ENCODE results near the gene SDS.

The SDS gene

DNA sequence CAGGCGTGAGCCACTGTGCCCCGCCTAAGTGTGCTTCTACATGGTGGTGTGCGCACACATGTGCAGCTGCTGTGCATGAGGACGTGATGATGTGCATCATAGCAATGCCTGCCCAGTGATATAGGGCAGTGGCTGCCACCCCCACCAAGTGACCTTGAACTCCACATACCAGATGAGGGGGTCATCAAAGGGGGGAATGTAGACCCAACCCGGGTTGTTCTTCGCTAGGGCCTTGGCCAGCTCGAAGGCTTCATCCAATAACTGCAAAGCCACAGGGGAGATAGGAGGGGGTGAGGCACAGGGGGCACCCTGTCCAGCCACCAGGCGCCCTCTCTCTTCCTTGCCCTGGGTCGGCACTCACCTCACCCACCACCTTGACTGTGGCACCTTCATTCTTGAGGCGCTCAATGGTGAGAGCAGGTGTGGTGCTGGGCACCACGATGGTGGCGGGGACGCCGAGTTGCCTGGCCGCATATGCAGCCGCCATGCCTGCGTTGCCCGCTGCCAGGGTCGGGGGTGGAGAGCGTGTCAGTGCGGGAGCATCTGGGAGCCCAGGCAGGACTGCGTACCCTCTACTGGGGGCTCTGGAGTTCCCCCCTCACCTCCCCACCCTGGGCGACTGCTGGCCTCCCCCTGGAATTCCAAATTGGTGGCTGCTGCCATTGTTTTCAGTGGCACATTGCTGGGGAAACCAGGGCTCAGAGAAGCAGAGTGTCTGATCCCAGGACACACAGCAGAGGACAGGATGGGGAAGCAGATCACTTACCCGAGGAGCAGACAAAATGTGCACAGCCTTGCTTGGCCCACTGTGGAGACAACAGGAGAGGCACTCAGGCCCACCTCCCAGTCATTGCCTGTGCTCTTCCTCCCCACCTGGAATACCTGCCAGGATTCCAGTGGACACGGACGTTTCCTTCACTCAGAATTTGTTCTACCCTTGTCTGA, 5.1 kb downstream of the SDS start:
- no peak overlapping the region for H3K27ac ChIP-seq
- TF ChIP-seq, protein P1, sequence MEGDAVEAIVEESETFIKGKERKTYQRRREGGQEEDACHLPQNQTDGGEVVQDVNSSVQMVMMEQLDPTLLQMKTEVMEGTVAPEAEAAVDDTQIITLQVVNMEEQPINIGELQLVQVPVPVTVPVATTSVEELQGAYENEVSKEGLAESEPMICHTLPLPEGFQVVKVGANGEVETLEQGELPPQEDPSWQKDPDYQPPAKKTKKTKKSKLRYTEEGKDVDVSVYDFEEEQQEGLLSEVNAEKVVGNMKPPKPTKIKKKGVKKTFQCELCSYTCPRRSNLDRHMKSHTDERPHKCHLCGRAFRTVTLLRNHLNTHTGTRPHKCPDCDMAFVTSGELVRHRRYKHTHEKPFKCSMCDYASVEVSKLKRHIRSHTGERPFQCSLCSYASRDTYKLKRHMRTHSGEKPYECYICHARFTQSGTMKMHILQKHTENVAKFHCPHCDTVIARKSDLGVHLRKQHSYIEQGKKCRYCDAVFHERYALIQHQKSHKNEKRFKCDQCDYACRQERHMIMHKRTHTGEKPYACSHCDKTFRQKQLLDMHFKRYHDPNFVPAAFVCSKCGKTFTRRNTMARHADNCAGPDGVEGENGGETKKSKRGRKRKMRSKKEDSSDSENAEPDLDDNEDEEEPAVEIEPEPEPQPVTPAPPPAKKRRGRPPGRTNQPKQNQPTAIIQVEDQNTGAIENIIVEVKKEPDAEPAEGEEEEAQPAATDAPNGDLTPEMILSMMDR (IDR thresholded peaks at IDR 0.05) = no peak
- no peak for TF ChIP-seq ZFX (IDR thresholded peaks at IDR 0.05; ENCODE audit: borderline replicate concordance)

DNA sequence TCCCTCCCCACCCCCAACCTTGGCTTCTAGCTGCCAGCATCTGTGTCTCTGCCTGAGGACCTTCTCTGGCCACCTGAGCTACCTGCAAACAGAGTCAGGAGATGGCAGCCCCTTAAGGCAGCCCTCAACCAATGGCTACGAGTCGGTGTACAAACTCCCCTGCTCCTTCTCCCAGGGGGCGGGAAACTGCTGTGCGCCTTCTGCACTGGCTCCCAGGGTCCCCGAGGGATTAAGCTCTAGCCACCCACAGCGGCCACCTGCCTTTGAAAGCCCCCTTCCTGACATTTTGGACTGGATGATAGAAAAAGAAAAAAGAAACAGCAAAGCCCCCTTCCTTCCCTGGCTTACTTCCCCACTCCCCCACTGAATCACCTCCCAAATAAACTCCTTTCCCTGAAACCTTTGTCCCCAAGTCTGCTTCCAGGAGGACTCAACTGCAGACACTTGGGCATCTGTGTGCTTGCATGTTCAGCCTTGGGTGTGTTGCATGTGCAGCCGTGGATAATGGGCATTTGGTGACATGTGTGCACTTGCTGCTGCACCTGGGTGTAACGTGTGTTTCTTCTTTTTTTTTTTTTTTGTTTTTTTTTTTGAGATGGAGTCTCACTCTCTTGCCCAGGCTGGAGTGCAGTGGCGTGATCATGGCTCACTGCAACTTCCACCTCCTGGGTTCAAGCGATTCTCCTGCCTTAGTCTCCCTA, 6.0 kb downstream of the SDS start:
- TF ChIP-seq, protein P1 (IDR thresholded peaks at IDR 0.05) = no peak
- TF ChIP-seq ZFX (IDR thresholded peaks at IDR 0.05; ENCODE audit: borderline replicate concordance) = no peak
- no peak overlapping the region for H3K27ac ChIP-seq

DNA sequence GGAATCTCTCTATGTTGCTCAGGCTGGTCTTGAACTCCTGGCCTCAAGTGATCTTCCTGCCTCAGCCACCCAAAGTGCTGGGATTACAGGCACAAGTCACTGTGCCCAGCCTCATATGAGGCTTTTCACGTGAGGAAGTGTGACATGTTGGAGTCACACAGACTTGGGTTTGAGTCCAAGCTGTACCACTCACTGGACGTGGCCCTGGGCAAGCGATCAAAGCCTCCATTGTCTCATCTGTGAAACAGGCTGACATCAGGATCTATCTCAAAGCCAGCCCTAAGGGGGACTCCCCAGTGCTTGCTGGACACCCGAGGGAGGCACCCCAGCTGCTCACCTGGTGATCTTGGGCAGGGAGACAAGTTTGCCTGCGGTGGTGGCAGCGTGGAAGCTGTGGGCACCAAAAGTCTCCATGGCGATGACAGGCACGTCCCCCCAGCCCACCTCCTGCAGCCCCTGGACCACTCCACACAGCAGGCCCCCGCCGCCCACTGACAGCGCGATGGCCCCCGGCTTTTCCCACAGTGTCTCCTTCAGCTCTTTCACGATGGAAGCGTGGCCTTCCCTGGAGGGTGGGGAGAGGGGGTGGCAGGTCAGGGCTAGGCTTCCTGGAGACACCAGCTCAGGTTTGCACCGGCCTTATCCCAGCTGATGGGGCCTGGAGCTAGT, 6.7 kb downstream of the SDS start:
- no peak for TF ChIP-seq ZFX (IDR thresholded peaks at IDR 0.05; ENCODE audit: borderline replicate concordance)
- TF ChIP-seq, protein P1 (IDR thresholded peaks at IDR 0.05) = no peak
- H3K27ac ChIP-seq = no peak overlapping the region

DNA sequence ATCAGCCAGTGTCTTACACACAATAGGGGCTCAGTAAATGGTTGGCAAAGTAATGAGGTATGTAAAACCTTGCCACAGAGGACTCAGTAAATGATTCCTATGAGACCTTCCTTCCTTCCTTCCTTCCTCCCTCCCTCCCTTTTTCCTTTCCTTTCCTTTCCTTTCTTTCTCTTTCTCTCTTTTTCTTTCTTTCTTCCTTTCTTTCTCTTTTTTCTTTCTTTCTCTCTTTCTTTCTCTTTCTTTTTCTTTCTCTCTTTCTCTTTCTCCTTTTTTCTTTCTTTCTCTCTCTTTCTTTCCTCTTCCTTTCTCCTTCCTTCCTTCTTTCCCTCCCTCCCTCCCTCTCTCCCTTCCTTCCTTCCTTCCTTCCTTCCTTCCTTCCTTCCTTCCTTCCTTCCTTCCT, 7.5 kb downstream of the SDS start:
- H3K27ac ChIP-seq = no peak overlapping the region
- TF ChIP-seq, protein P1 (IDR thresholded peaks at IDR 0.05) = no peak
- TF ChIP-seq ZFX (IDR thresholded peaks at IDR 0.05; ENCODE audit: borderline replicate concordance) = no peak

DNA sequence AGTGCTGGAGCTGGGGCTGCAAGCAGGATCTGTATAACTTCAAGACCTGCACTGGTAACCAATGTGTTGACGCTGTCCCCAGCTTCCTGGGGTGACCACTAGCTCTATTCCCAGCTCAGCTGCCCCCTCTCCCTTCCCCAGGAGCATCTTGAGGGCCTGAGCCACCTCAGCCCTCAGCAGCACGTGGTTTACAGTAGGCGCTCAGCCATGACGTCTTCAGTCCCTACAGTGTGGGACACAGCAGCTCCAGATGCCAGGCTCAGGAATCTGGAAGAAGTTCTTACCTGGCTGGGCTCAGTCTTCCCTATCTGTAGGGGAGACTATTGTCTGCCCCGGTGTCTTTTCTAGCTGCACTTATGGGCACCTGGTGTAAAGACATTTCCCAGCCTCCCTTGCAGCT, 8.6 kb downstream of the SDS start:
- no peak for TF ChIP-seq ZFX (IDR thresholded peaks at IDR 0.05; ENCODE audit: borderline replicate concordance)
- TF ChIP-seq, protein P1 (IDR thresholded peaks at IDR 0.05) = no peak
- no peak overlapping the region for H3K27ac ChIP-seq

DNA sequence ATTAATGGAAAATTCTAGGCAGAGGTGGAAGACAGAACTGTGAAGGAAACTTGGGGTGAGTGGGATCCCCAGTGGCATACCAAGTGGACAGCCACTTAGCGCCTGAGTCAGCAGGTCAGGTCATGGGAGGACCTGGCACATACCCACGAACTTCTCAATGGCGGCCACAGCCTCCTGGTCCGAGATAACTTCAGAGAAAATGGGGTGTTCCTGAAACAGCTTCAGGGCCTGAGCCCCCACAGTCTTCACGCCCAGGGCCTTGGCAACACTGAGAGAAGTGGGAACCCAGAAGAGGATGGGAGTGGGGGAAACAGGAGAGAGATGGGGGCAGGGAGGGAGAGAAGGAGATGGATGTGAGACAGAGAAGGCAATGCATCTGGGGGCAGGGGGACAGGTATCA, 9.9 kb downstream of the SDS start:
- no peak overlapping the region for H3K27ac ChIP-seq
- TF ChIP-seq, protein P1 (IDR thresholded peaks at IDR 0.05) = no peak
- no peak for TF ChIP-seq ZFX (IDR thresholded peaks at IDR 0.05; ENCODE audit: borderline replicate concordance)

All from 22Rv1 (cell line).